IMR-90 (cell line): ENCODE data around the gene RASL11A. TPM values are rescaled to one million over a fixed set of nuclear protein-coding genes. Genes with fewer than 3 reads are reported as not detected.
A peak's percentile ranks its signal among the peaks of the same experiment; 100 is the strongest.

Experiments
- ATAC-seq: fragments of 200-7000 bp; cut with Tn5 transposase; 2 replicates; pipeline ENCODE4 v1.9.1; 2020; ENCODE audit warnings: low read depth, mild to moderate bottlenecking, moderate library complexity
- BruUV-seq: library from RNA; stranded (reverse); fragments of 400-500 nt; replicated peaks from 2 replicates; lab custom pipeline; 2021; lab: Mats Ljungman, UMichigan
- CTCF ChIA-PET: fragments of 300-600 bp; formaldehyde crosslinking; extraction: SDS; loops from one replicate; lab custom pipeline; 2021; ENCODE audit warnings: antibody characterized with exemption; lab: Yijun Ruan, JAX
- POLR2A ChIA-PET: fragments of 300-600 bp; sonication (Branson Sonifier 250); formaldehyde crosslinking; loops from one replicate; lab custom pipeline; 2022; ENCODE audit warnings: antibody characterized with exemption; ENCODE audit not compliant: unreplicated experiment; lab: Charles Lee
- DNase-seq: peaks from one replicate; pipeline ENCODE4 v3.0.0; 2013
- H2AFZ ChIP-seq: replicated peaks from 2 replicates; pipeline ENCODE3; 2013; ENCODE audit warnings: low read length, mild to moderate bottlenecking; ENCODE audit not compliant: poor library complexity
- H2AK5ac ChIP-seq: 2 replicates; pipeline ENCODE4 v1.6.1; 2013; ENCODE audit warnings: low read depth, low read length, inconsistent platforms
- H2AK9ac ChIP-seq: replicated peaks from 2 replicates; pipeline ENCODE3; 2013; ENCODE audit warnings: mild to moderate bottlenecking, low read depth, low read length, moderate library complexity; ENCODE audit not compliant: poor library complexity
- H2BK120ac ChIP-seq: 2 replicates; pipeline ENCODE4 v1.6.1; 2013; ENCODE audit warnings: low read depth, low read length, inconsistent platforms
- H2BK15ac ChIP-seq: 3 replicates; pipeline ENCODE4 v1.6.1; 2013; ENCODE audit warnings: low read depth, low read length, inconsistent platforms
- H2BK20ac ChIP-seq: 2 replicates; pipeline ENCODE4 v1.6.1; 2013; ENCODE audit warnings: low read depth, mild to moderate bottlenecking, inconsistent platforms, low read length, moderate library complexity
- H2BK5ac ChIP-seq: 2 replicates; pipeline ENCODE4 v1.6.1; 2013; ENCODE audit warnings: mild to moderate bottlenecking, low read depth, low read length, inconsistent platforms; ENCODE audit not compliant: poor library complexity, severe bottlenecking
- H3K14ac ChIP-seq: replicated peaks from 2 replicates; pipeline ENCODE4 v1.6.1; 2013; ENCODE audit warnings: low read depth, low read length, inconsistent platforms
- H3K18ac ChIP-seq: 2 replicates; pipeline ENCODE4 v1.6.1; 2013; ENCODE audit warnings: low read depth, low read length, control low read depth
- H3K23ac ChIP-seq: 2 replicates; pipeline ENCODE4 v1.6.1; 2013; ENCODE audit warnings: low read depth, low read length, inconsistent platforms
- H3K27ac ChIP-seq: 2 replicates; pipeline ENCODE4 v1.5.1; 2013; ENCODE audit warnings: mild to moderate bottlenecking, control low read depth, low read length; ENCODE audit not compliant: insufficient read depth
- H3K27me3 ChIP-seq: 2 replicates; pipeline ENCODE4 v1.6.1; 2013; ENCODE audit warnings: low read length; ENCODE audit not compliant: control insufficient read depth, insufficient read depth
- H3K36me3 ChIP-seq: 2 replicates; pipeline ENCODE4 v1.6.1; 2013; ENCODE audit warnings: low read length, mixed read lengths; ENCODE audit not compliant: control insufficient read depth, insufficient read depth
- H3K4ac ChIP-seq: 2 replicates; pipeline ENCODE4 v1.6.1; 2013; ENCODE audit warnings: low read depth, low read length, inconsistent platforms
- H3K4me1 ChIP-seq: 2 replicates; pipeline ENCODE4 v1.6.1; 2013; ENCODE audit warnings: low read length, mixed read lengths; ENCODE audit not compliant: control insufficient read depth, insufficient read depth
- H3K4me2 ChIP-seq: 2 replicates; pipeline ENCODE4 v1.6.1; 2013; ENCODE audit warnings: low read depth, mild to moderate bottlenecking, control low read depth, low read length, moderate library complexity
- H3K4me3 ChIP-seq: 2 replicates; pipeline ENCODE4 v1.5.1; 2013; ENCODE audit warnings: low read depth, mild to moderate bottlenecking, control low read depth, low read length, moderate library complexity; ENCODE audit not compliant: insufficient read depth
- H3K56ac ChIP-seq: 2 replicates; pipeline ENCODE4 v1.6.1; 2013; ENCODE audit warnings: low read length, inconsistent platforms; ENCODE audit not compliant: insufficient read depth; ENCODE audit errors: extremely low read depth
- H3K79me1 ChIP-seq, 2 experiments: 2 replicates each; pipeline ENCODE4 v1.6.1; 2013; ENCODE audit warnings: low read length in 2 of 2, inconsistent platforms in 1 of 2, low read depth in 1 of 2
- H3K9ac ChIP-seq: 2 replicates; pipeline ENCODE4 v1.6.1; 2013; ENCODE audit warnings: low read depth, low read length, control low read depth
- H3K9me1 ChIP-seq: 2 replicates; pipeline ENCODE4 v1.6.1; 2013; ENCODE audit warnings: low read length, inconsistent platforms; ENCODE audit not compliant: insufficient read depth
- H3K9me3 ChIP-seq: 2 replicates; pipeline ENCODE4 v1.6.1; 2013; ENCODE audit warnings: low read length; ENCODE audit not compliant: control insufficient read depth, insufficient read depth
- H4K20me1 ChIP-seq: 2 replicates; pipeline ENCODE4 v1.6.1; 2013; ENCODE audit warnings: low read length, inconsistent platforms; ENCODE audit not compliant: insufficient read depth
- H4K5ac ChIP-seq: 2 replicates; pipeline ENCODE4 v1.6.1; 2013; ENCODE audit warnings: mild to moderate bottlenecking, low read depth, low read length, control low read depth
- H4K8ac ChIP-seq, 2 experiments: 2 replicates each; pipeline ENCODE4 v1.6.1; 2013; ENCODE audit warnings: low read depth in 2 of 2, low read length in 2 of 2, control low read depth in 1 of 2, inconsistent platforms in 1 of 2
- H4K91ac ChIP-seq: 2 replicates; pipeline ENCODE4 v1.6.1; 2013; ENCODE audit warnings: low read depth, low read length, inconsistent platforms; ENCODE audit not compliant: insufficient read depth
- BHLHE40 ChIP-seq: fragments of 150-350 bp; IDR thresholded peaks from 2 replicates; pipeline ENCODE4 v1.6.1; 2016; ENCODE audit warnings: mild to moderate bottlenecking, low read depth, low read length
- MAFK ChIP-seq: IDR thresholded peaks from 2 replicates; pipeline ENCODE4 v1.6.1; 2012; ENCODE audit warnings: low read depth, low read length, improper control_type of control experiment
- MAZ ChIP-seq: IDR thresholded peaks from 2 replicates; pipeline ENCODE4 v1.6.1; 2012; ENCODE audit warnings: low read depth, mild to moderate bottlenecking, low read length, improper control_type of control experiment, moderate library complexity, borderline replicate concordance
- NFE2L2 ChIP-seq: fragments of 150-350 bp; IDR thresholded peaks from 2 replicates; pipeline ENCODE4 v1.6.1; 2016; ENCODE audit warnings: low read depth, mild to moderate bottlenecking, low read length
- POLR2A ChIP-seq: IDR thresholded peaks from 2 replicates; pipeline ENCODE4 v1.6.1; 2012; ENCODE audit warnings: mild to moderate bottlenecking, low read depth, low read length
- RFX5 ChIP-seq: IDR thresholded peaks from 2 replicates; pipeline ENCODE4 v1.8.0; 2012; ENCODE audit warnings: low read depth, mild to moderate bottlenecking, low read length, moderate library complexity
- SMC3 ChIP-seq: fragments of 150-350 bp; IDR thresholded peaks from 2 replicates; pipeline ENCODE4 v1.6.1; 2016; ENCODE audit warnings: low read depth, mild to moderate bottlenecking, antibody characterized with exemption, low read length, moderate library complexity
- WGBS, 2 experiments: methylation state at CpG; one replicate each; pipeline versions ENCODE4 v1.1.5 to v1.1.7; 2013; ENCODE audit warnings: missing lambda C conversion rate in 2 of 2; ENCODE audit not compliant: insufficient read length in 1 of 2; ENCODE audit errors: extremely low coverage in 2 of 2; 5-methylcytosine and 5-hydroxymethylcytosine counted together
- dilution Hi-C: fragments of 300-500 bp; cut with HindIII; formaldehyde crosslinking; loops from one replicate; pipeline ENCODE4 v1.14.3; 2018; ENCODE audit warnings: low sequenced_read_pairs; ENCODE audit not compliant: unreplicated experiment
- in situ Hi-C: fragments of 300-500 bp; cut with MboI; formaldehyde crosslinking; loops from 3 replicates; pipeline ENCODE4 v1.14.3; 2019; ENCODE audit warnings: low sequenced_read_pairs, inconsistent platforms, mixed read lengths
- intact Hi-C: fragments of 100-400 bp; cut with micrococcal nuclease; formaldehyde crosslinking; loops from 2 replicates; pipeline ENCODE4 v1.10.0; 2022
- polyA plus RNA-seq, 3 experiments: library from polyadenylated mRNA; depleted of rRNA; stranded (reverse); fragments of >200 nt; gene quantifications; 2 replicates each; pipeline ENCODE4 v1.2.3, GENCODE V29; 2012; ENCODE audit warnings: low replicate concordance in 1 of 3
- total RNA-seq: library from RNA; depleted of rRNA; stranded (reverse); fragments of >200 nt; gene quantifications from 2 replicates; pipeline ENCODE4 v1.2.3, GENCODE V29; 2012
- TF ChIP-seq, protein P1 (sequence below): conservative IDR thresholded peaks from 2 replicates; pipeline ENCODE4 v1.5.1; 2012; ENCODE audit warnings: mild to moderate bottlenecking, low read depth, low read length, improper control_type of control experiment

Gene RASL11A
- total and polyA plus RNA-seq, 2 of the 4 experiments (the other 2 are of a cell fraction) = 10.4 to 18.5 TPM

DNA sequence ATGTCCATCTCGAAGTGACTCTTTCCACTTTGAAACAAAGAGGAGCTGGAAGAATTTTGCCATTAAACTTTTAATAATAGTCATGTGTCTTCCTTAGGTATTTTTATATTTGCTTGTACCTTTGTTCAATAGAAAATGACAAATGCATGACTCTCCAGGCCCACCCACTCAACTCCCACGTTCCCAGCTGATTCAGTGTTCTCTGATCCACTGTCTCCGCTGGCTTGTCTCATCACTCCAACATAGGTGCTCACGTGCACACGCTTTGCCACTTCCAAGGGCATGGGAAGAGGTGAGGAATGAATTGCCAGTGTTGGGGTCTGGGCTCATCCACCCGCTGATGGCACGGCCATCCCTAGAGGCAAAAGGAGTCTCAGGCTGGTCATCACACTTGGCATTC lies 24.5 kb downstream of the RASL11A start:
- Histone ChIP-seq H3K9ac (no peak overlapping the region), H3K23ac (no peak overlapping the region), H3K79me1 (no peaks in the 10 kb centered on the region), H3K4ac (no peak overlapping the region), H2BK120ac (no peak overlapping the region), H2AK9ac (no peak overlapping the region), H3K18ac (no peak overlapping the region), H3K9me3 (no peaks in the 10 kb centered on the region; the same call in 1 of the 2 replicates), H3K4me1 (no peaks in the 10 kb centered on the region), H2AK5ac (no peak overlapping the region), H3K14ac (no peak overlapping the region), H3K9me1 (no peaks in the 10 kb centered on the region), H3K27ac (no peak overlapping the region), H2AFZ (no peak overlapping the region), H4K5ac (no peak overlapping the region), H2BK5ac (no peak overlapping the region), H2BK15ac (no peak overlapping the region), H3K4me2 (no peak overlapping the region), H3K4me3 (no peak overlapping the region), H2BK20ac (no peak overlapping the region), H4K91ac (no peak overlapping the region), H3K27me3 (peaks cover 48% of the 10 kb centered on the region), H4K8ac (no peak overlapping the region), H4K20me1 (no peaks in the 10 kb centered on the region), H3K56ac (no peak overlapping the region), H3K36me3 (no peaks in the 10 kb centered on the region)
- ChIA-PET POLR2A (no interaction called here), CTCF (interaction anchor here (0.9 kb wide), 1 partner anchor 15 kb away, joined by 3 read pairs; no protein-coding TSS in a partner anchor)
- TF ChIP-seq, protein P1, sequence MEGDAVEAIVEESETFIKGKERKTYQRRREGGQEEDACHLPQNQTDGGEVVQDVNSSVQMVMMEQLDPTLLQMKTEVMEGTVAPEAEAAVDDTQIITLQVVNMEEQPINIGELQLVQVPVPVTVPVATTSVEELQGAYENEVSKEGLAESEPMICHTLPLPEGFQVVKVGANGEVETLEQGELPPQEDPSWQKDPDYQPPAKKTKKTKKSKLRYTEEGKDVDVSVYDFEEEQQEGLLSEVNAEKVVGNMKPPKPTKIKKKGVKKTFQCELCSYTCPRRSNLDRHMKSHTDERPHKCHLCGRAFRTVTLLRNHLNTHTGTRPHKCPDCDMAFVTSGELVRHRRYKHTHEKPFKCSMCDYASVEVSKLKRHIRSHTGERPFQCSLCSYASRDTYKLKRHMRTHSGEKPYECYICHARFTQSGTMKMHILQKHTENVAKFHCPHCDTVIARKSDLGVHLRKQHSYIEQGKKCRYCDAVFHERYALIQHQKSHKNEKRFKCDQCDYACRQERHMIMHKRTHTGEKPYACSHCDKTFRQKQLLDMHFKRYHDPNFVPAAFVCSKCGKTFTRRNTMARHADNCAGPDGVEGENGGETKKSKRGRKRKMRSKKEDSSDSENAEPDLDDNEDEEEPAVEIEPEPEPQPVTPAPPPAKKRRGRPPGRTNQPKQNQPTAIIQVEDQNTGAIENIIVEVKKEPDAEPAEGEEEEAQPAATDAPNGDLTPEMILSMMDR = no peak
- no peak for TF ChIP-seq RFX5
- TF ChIP-seq POLR2A = no peak
- TF ChIP-seq MAZ = no peak
- no peak for TF ChIP-seq MAFK
- no peak for TF ChIP-seq SMC3
- 0 out of 2 replicates have a peak, but pooled peaks have one; percentile 14 for TF ChIP-seq BHLHE40
- no peak for TF ChIP-seq NFE2L2
- DNase-seq = no peak
- WGBS, 2 experiments = 82% methylated on average over 2 of the region's 7 CpGs; no CpG with 5 or more reads in 1 of the 2 experiments
- BruUV-seq = no TSS peak
- in situ Hi-C loops (no loop called here), dilution Hi-C loops (no loop called here), intact Hi-C loops (no loop called here)
- ATAC-seq = no peak
